ENCODE results near the gene SLC25A10. TPM values are rescaled to one million over a fixed set of nuclear protein-coding genes. Genes with fewer than 3 reads are reported as not detected.
A peak's percentile ranks its signal among the peaks of the same experiment; 100 is the strongest.

Gene SLC25A10, protein sequence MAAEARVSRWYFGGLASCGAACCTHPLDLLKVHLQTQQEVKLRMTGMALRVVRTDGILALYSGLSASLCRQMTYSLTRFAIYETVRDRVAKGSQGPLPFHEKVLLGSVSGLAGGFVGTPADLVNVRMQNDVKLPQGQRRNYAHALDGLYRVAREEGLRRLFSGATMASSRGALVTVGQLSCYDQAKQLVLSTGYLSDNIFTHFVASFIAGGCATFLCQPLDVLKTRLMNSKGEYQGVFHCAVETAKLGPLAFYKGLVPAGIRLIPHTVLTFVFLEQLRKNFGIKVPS
- total RNA-seq = 6.8 TPM

- Histone ChIP-seq H3K9ac (ENCODE audit: low read depth in 1 of 3, low read length in 3 of 3) (peak within 1 kb of the TSS; percentile 61 to 82 (median 67)), H3K36me3 (ENCODE audit: control insufficient read depth in 3 of 3, insufficient read depth in 3 of 3, low read length in 3 of 3) (peaks cover 7 to 16% (median 11%) of the 10 kb centered on the region in 3 donors), H3K27ac (ENCODE audit: low read depth, low read length) (no peak within 1 kb of the TSS), H3K27me3 (ENCODE audit: control insufficient read depth in 3 of 3, insufficient read depth in 3 of 3, low read length in 3 of 3) (no peaks in the 10 kb centered on the region), H3K4me3 (ENCODE audit: low read length in 3 of 3) (peak within 1 kb of the TSS; percentile 60 to 72 (median 66)), H3K9me3 (ENCODE audit: control insufficient read depth in 3 of 3, low read length in 3 of 3) (no peaks in the 10 kb centered on the region), H3K4me1 (ENCODE audit: control insufficient read depth in 3 of 3, insufficient read depth in 3 of 3, low read length in 3 of 3) (peaks cover 22 to 29% (median 25%) of the 10 kb centered on the region in 3 donors)
Observed at GRCh38 chr17:81711814-81712467, at the start of gene SLC25A10. SLC25A10 (plus strand) TSS chr17:81712284; CDS start chr17:81712427, 143 bp downstream.

DNA sequence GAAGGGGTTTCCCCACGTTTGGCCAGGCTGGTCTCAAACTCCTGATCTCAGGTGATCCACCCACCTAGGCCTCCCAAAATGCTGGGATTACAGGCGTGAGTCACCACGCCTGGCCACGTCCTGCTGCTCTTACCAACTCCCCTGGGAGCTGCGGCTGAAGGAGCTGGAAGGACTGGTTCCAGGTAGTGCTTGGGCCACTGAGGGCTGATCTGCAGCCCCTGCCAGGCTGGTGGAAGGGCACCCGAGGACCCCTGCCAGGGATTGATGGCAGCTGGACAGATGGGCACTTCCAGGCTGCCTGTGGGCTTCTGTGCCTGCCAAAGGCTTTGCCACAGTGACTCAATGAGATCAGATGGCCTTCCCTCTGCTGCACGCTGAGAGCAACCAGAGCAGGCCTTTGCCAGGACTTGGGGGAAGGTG, 48.0 kb upstream of the SLC25A10 start:
- H3K4me1 ChIP-seq (ENCODE audit: control insufficient read depth in 3 of 3, insufficient read depth in 3 of 3, low read length in 3 of 3) = peaks cover 16 to 33% (median 21%) of the 10 kb centered on the region in 3 donors
- H3K27me3 ChIP-seq (ENCODE audit: control insufficient read depth in 3 of 3, insufficient read depth in 3 of 3, low read length in 3 of 3) = no peaks in the 10 kb centered on the region
- H3K9me3 ChIP-seq (ENCODE audit: control insufficient read depth in 3 of 3, low read length in 3 of 3) = no peaks in the 10 kb centered on the region
- H3K36me3 ChIP-seq (ENCODE audit: control insufficient read depth in 3 of 3, insufficient read depth in 3 of 3, low read length in 3 of 3) = peaks cover 3 to 8% (median 6%) of the 10 kb centered on the region in 3 donors
- H3K27ac ChIP-seq (ENCODE audit: low read depth, low read length) = no peak overlapping the region
- no peak overlapping the region for H3K9ac ChIP-seq (ENCODE audit: low read depth in 1 of 3, low read length in 3 of 3)
- no peak overlapping the region for H3K4me3 ChIP-seq (ENCODE audit: low read length in 3 of 3)

DNA sequence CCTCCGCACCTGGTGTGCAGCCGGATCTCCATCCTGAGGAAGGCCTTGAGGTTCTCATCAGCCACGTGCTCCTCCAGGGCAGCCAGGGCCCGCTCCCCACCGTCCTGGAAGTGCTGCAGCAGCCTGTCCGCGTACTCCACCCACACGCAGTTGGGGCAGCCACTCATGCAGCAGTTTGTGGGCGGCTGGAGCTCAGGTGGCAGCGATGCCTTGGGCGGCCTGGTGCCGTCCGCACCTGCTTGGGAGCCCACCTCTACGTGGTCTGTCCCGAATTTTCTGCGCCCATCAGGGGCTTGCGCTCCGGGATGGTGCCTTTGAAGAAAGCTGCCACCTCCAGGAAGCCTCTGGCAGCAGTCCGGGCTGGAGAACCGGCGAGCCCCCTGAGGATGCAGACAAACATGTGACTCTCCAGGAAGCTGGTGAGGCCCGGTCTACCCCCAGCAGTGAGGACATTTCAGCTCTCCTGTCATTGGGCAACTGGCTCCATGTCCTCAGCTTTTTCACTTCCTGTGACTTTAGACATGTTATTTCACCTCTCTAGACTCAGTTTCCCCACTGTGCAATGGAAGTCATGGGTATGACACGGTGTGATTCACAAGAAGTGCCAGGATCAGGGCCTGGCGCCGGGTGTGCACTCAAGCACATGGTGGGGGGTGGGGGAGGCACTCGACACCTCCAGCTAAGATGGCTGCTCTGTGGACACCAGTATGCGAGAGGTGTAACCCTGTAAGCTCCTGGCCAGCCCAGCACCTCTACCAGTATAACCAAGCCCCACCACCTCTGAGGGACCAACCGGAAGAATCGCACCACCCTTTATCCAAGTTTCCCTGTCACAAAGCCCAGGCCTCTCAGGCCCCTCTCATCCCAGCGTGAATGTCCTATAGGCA, 46.6 kb upstream of the SLC25A10 start:
- no peaks in the 10 kb centered on the region for H3K27me3 ChIP-seq (ENCODE audit: control insufficient read depth in 3 of 3, insufficient read depth in 3 of 3, low read length in 3 of 3)
- H3K9me3 ChIP-seq (ENCODE audit: control insufficient read depth in 3 of 3, low read length in 3 of 3) = no peaks in the 10 kb centered on the region
- H3K27ac ChIP-seq (ENCODE audit: low read depth, low read length) = peak overlapping the region; percentile 70
- peak overlapping the region; percentile 83 to 92 (median 92) for H3K9ac ChIP-seq (ENCODE audit: low read depth in 1 of 3, low read length in 3 of 3)
- peak overlapping the region; percentile 80 to 91 (median 91) for H3K4me3 ChIP-seq (ENCODE audit: low read length in 3 of 3)
- H3K36me3 ChIP-seq (ENCODE audit: control insufficient read depth in 3 of 3, insufficient read depth in 3 of 3, low read length in 3 of 3) = peaks cover 8 to 16% (median 11%) of the 10 kb centered on the region in 3 donors
- peaks cover 16 to 33% (median 21%) of the 10 kb centered on the region in 3 donors for H3K4me1 ChIP-seq (ENCODE audit: control insufficient read depth in 3 of 3, insufficient read depth in 3 of 3, low read length in 3 of 3)

DNA sequence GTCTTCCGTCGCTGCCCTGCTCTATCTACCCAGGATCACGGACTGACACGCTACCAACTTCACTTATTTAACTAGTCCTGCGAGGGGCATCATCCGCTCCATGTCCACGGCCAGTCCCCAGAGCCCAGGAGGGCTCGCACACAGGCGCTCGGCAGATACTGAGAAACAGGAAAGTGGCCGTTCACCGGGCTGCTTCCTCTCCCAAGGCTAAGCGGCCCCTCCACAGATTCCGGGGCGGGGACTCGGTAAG, 46.1 kb upstream of the SLC25A10 start:
- Histone ChIP-seq H3K9ac (ENCODE audit: low read depth in 1 of 3, low read length in 3 of 3) (peak overlapping the region; percentile 83 to 92 (median 92)), H3K27me3 (ENCODE audit: control insufficient read depth in 3 of 3, insufficient read depth in 3 of 3, low read length in 3 of 3) (no peaks in the 10 kb centered on the region), H3K4me1 (ENCODE audit: control insufficient read depth in 3 of 3, insufficient read depth in 3 of 3, low read length in 3 of 3) (peaks cover 16 to 33% (median 21%) of the 10 kb centered on the region in 3 donors), H3K27ac (ENCODE audit: low read depth, low read length) (peak overlapping the region; percentile 70), H3K4me3 (ENCODE audit: low read length in 3 of 3) (peak overlapping the region; percentile 80 to 91 (median 91)), H3K36me3 (ENCODE audit: control insufficient read depth in 3 of 3, insufficient read depth in 3 of 3, low read length in 3 of 3) (peaks cover 9 to 18% (median 14%) of the 10 kb centered on the region in 3 donors), H3K9me3 (ENCODE audit: control insufficient read depth in 3 of 3, low read length in 3 of 3) (no peaks in the 10 kb centered on the region)

GRCh38 chr17:81666342-81667191, 45.5 kb upstream of the SLC25A10 start, which contains the start of the genes CCDC137 and OXLD1:
CCDC137 (plus strand) TSS chr17:81666737; CDS start chr17:81666767, 30 bp downstream.
OXLD1 (minus strand) TSS chr17:81666605; CDS start chr17:81666577, 28 bp downstream.
- peak within 1 kb of the TSS; percentile 70 for H3K27ac ChIP-seq (ENCODE audit: low read depth, low read length)
- peaks cover 9 to 19% (median 18%) of the 10 kb centered on the region in 3 donors for H3K36me3 ChIP-seq (ENCODE audit: control insufficient read depth in 3 of 3, insufficient read depth in 3 of 3, low read length in 3 of 3)
- H3K27me3 ChIP-seq (ENCODE audit: control insufficient read depth in 3 of 3, insufficient read depth in 3 of 3, low read length in 3 of 3) = no peaks in the 10 kb centered on the region
- peak within 1 kb of the TSS; percentile 80 to 91 (median 91) for H3K4me3 ChIP-seq (ENCODE audit: low read length in 3 of 3)
- peak within 1 kb of the TSS; percentile 83 to 92 (median 92) for H3K9ac ChIP-seq (ENCODE audit: low read depth in 1 of 3, low read length in 3 of 3)
- peaks cover 16 to 33% (median 21%) of the 10 kb centered on the region in 3 donors for H3K4me1 ChIP-seq (ENCODE audit: control insufficient read depth in 3 of 3, insufficient read depth in 3 of 3, low read length in 3 of 3)
- no peaks in the 10 kb centered on the region for H3K9me3 ChIP-seq (ENCODE audit: control insufficient read depth in 3 of 3, low read length in 3 of 3)

DNA sequence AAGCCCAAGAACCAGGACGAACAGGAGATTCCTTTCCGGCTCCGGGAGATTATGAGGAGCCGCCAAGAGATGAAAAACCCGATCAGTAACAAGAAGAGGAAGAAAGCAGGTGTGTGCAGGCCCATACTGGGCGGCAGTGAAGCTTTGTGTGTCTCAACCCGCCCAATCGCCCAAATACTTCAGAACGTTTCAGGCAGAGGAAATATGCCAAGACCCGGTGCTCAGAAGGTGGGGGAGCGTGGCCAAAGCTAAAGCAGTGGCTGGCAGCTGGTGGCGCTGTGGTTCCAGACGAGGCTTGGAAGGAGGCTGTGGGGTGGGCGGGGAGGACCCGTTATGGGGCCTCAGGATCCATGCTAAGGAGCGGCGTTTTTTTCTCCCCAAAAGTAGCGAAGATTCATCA, 44.3 kb upstream of the SLC25A10 start:
- Histone ChIP-seq H3K27ac (ENCODE audit: low read depth, low read length) (no peak overlapping the region), H3K9me3 (ENCODE audit: control insufficient read depth in 3 of 3, low read length in 3 of 3) (no peaks in the 10 kb centered on the region), H3K4me3 (ENCODE audit: low read length in 3 of 3) (no peak overlapping the region), H3K27me3 (ENCODE audit: control insufficient read depth in 3 of 3, insufficient read depth in 3 of 3, low read length in 3 of 3) (no peaks in the 10 kb centered on the region), H3K36me3 (ENCODE audit: control insufficient read depth in 3 of 3, insufficient read depth in 3 of 3, low read length in 3 of 3) (peaks cover 21 to 31% (median 29%) of the 10 kb centered on the region in 3 donors), H3K4me1 (ENCODE audit: control insufficient read depth in 3 of 3, insufficient read depth in 3 of 3, low read length in 3 of 3) (peaks cover 16 to 33% (median 21%) of the 10 kb centered on the region in 3 donors), H3K9ac (ENCODE audit: low read depth in 1 of 3, low read length in 3 of 3) (no peak overlapping the region)

GRCh38 chr17:81672504-81672903, 39.6 kb upstream of the SLC25A10 start:
- H3K27ac ChIP-seq (ENCODE audit: low read depth, low read length) = no peak overlapping the region
- no peaks in the 10 kb centered on the region for H3K27me3 ChIP-seq (ENCODE audit: control insufficient read depth in 3 of 3, insufficient read depth in 3 of 3, low read length in 3 of 3)
- peaks cover 20 to 35% (median 31%) of the 10 kb centered on the region in 3 donors for H3K36me3 ChIP-seq (ENCODE audit: control insufficient read depth in 3 of 3, insufficient read depth in 3 of 3, low read length in 3 of 3)
- H3K9me3 ChIP-seq (ENCODE audit: control insufficient read depth in 3 of 3, low read length in 3 of 3) = no peaks in the 10 kb centered on the region
- peak overlapping the region in 1 of 3 donors; percentile 8 for H3K9ac ChIP-seq (ENCODE audit: low read depth in 1 of 3, low read length in 3 of 3)
- peaks cover 4 to 13% (median 7%) of the 10 kb centered on the region in 3 donors for H3K4me1 ChIP-seq (ENCODE audit: control insufficient read depth in 3 of 3, insufficient read depth in 3 of 3, low read length in 3 of 3)
- H3K4me3 ChIP-seq (ENCODE audit: low read length in 3 of 3) = no peak overlapping the region

DNA sequence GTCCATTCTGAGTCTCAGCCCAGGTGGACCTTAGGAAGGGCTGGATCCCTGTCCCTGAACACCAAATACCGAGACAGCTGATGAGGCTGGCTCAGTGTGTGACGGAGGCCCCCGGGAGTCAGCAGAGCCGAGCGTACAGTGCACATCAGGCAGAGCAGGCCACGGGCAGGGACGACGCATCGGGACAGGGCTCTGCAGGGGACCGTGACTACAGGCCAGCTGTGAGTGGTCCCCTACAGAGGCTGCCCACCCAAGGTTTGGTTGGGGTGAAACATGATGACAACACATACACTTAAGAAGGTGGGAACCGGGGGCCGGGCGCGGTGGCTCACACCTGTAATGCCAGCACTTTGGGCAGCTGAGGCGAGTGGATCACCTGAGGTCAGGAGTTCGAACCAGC, 39.1 kb upstream of the SLC25A10 start:
- no peak overlapping the region for H3K27ac ChIP-seq (ENCODE audit: low read depth, low read length)
- peaks cover 1 to 9% (median 4%) of the 10 kb centered on the region in 3 donors for H3K4me1 ChIP-seq (ENCODE audit: control insufficient read depth in 3 of 3, insufficient read depth in 3 of 3, low read length in 3 of 3)
- H3K27me3 ChIP-seq (ENCODE audit: control insufficient read depth in 3 of 3, insufficient read depth in 3 of 3, low read length in 3 of 3) = no peaks in the 10 kb centered on the region
- no peaks in the 10 kb centered on the region for H3K9me3 ChIP-seq (ENCODE audit: control insufficient read depth in 3 of 3, low read length in 3 of 3)
- no peak overlapping the region for H3K9ac ChIP-seq (ENCODE audit: low read depth in 1 of 3, low read length in 3 of 3)
- H3K36me3 ChIP-seq (ENCODE audit: control insufficient read depth in 3 of 3, insufficient read depth in 3 of 3, low read length in 3 of 3) = peaks cover 20 to 35% (median 31%) of the 10 kb centered on the region in 3 donors
- H3K4me3 ChIP-seq (ENCODE audit: low read length in 3 of 3) = no peak overlapping the region
